Pancreas (tissue), 10 donors: Measurements from ENCODE around the gene UHRF1. TPM values are rescaled to one million over a fixed set of nuclear protein-coding genes. Genes with fewer than 3 reads are reported as not detected.
A peak's percentile ranks its signal among the peaks of the same experiment; 100 is the strongest.

Source experiments
- ATAC-seq, 4 donors: fragments of 200-7000 bp; cut with Tn5 transposase; one replicate each; pipeline versions ENCODE4 v1.8.0 to v1.9.1; 2020; ENCODE audit warnings: mild to moderate bottlenecking in 4 of 4, moderate library complexity in 4 of 4
- DNase-seq, 6 donors: peaks; one replicate each; pipeline ENCODE4 v3.0.0-alpha.2; 2020
- FAIRE-seq: peaks from 2 replicates; lab custom pipeline; 2012; peaks lifted over from hg19 to GRCh38; lab: Jason Lieb, UNC
- H3K27ac ChIP-seq, 4 donors: fragments of 200-600 bp; sonication (generic); 1 replicate in 3 of 4; 2 replicates in 1 of 4; pipeline versions ENCODE4 v1.5.0 to v1.8.0; 2020
- H3K27me3 ChIP-seq, 4 donors: fragments of 200-600 bp; one replicate each; pipeline ENCODE4 v1.8.0; 2021
- H3K36me3 ChIP-seq, 3 donors: fragments of 200-600 bp; sonication (generic) in 1 of 3; one replicate each; pipeline versions ENCODE4 v1.5.0 to v1.8.0; 2020 to 2021
- H3K4me1 ChIP-seq, 3 donors: fragments of 200-600 bp; one replicate each; pipeline ENCODE4 v1.8.0; 2021
- H3K4me3 ChIP-seq, 4 donors: fragments of 200-600 bp; sonication (generic) in 2 of 4; one replicate each; pipeline versions ENCODE4 v1.5.0 to v1.8.0; 2020 to 2021
- H3K9me3 ChIP-seq, 4 donors: fragments of 200-600 bp; one replicate each; pipeline ENCODE4 v1.8.0; 2021
- CTCF ChIP-seq, 4 donors: fragments of 200-600 bp; sonication (generic) in 3 of 4; IDR thresholded peaks; one replicate each; pipeline versions ENCODE4 v1.5.0 to v1.8.0; 2021; ENCODE audit warnings: antibody characterized with exemption in 4 of 4
- WGBS, 2 donors: extraction: QIAGEN DNeasy Blood & Tissue Kit; methylation state at CpG; one replicate each; pipeline ENCODE4 v1.1.7; 2013; 5-methylcytosine and 5-hydroxymethylcytosine counted together
- intact Hi-C, 3 donors: fragments of 100-400 bp; cut with DNase I; formaldehyde crosslinking; loops; one replicate each; pipeline versions ENCODE4 v1.11.1 to v1.14.2; 2022
- microRNA-seq, 2 donors: library from miRNA; unstranded; fragments of <30 nt; microRNA quantifications; one replicate each; pipeline versions ENCODE4 to v1.1.0, GENCODE V29; 2019 to 2020
- polyA plus RNA-seq, 2 donors: library from polyadenylated mRNA; stranded (reverse); fragments of 200-250 nt; gene quantifications; one replicate each; pipeline ENCODE4 v1.2.3, GENCODE V29; 2013
- total RNA-seq, 6 donors: library from RNA; stranded (reverse); fragmentation: NEBNext Ultra II Directional in 4 of 6; extraction: Animal tissue kit (Norgen Biotek cat#: 25700) in 4 of 6; gene quantifications; one replicate each; pipeline versions ENCODE4 v1.2.1 to v1.2.4, GENCODE V29; 2021 to 2023
- donor health status: healthy with polysubstance abuse.
- donor health status: DM: no; HTN: no; CAD: no; lungs with moderate emphysema.
- donor health status: DM: no; HTN: no; CAD: no.
- donor health status: control.
- donor health status: control.
- donor health status: Bipolar disorder and iron deficiency.
- donor health status: DM: yes; HTN: yes; CAD: no.
- donor health status: DM: no; HTN: no; CAD: no.
- donor health status: DM: no; HTN: no; CAD: no.
- donor health status: DM: yes; HTN: yes; CAD: no.

UHRF1 gene
- total and polyA plus RNA-seq, 8 donors = 0.28 to 1.7 (median 0.84) TPM

- no peak for FAIRE-seq
- Histone ChIP-seq H3K27ac (no peak overlapping the region), H3K9me3 (no peaks in the 10 kb centered on the region), H3K4me3 (no peak overlapping the region), H3K27me3 (no peaks in the 10 kb centered on the region), H3K36me3 (no peaks in the 10 kb centered on the region), H3K4me1 (no peaks in the 10 kb centered on the region)
- WGBS, 2 donors = 65 to 74% methylated on average over 4 of the region's 4 CpGs
- TF ChIP-seq CTCF (IDR thresholded peaks at IDR 0.05) = no peak
- no peak for DNase-seq
- ATAC-seq = peak in 1 of 4 donors; percentile 27
- intact Hi-C loops = no loop called here
Measured at GRCh38 chr19:5002143-5002542, 92.8 kb downstream of the UHRF1 start.

GRCh38 chr19:5003781-5004180 is 94.5 kb downstream of the UHRF1 start:
- Histone ChIP-seq H3K9me3 (no peaks in the 10 kb centered on the region), H3K4me1 (no peaks in the 10 kb centered on the region), H3K27me3 (no peaks in the 10 kb centered on the region), H3K27ac (no peak overlapping the region), H3K36me3 (no peaks in the 10 kb centered on the region), H3K4me3 (no peak overlapping the region)
- intact Hi-C loops = no loop called here
- FAIRE-seq (no peak), DNase-seq (no peak), ATAC-seq (no peak)
- 90 to 92% methylated on average over 18 of the region's 18 CpGs for WGBS, 2 donors
- no peak for TF ChIP-seq CTCF (IDR thresholded peaks at IDR 0.05)

GRCh38 chr19:5005096-5005495 is 95.8 kb downstream of the UHRF1 start:
- Histone ChIP-seq H3K9me3 (no peaks in the 10 kb centered on the region), H3K27me3 (no peaks in the 10 kb centered on the region), H3K27ac (no peak overlapping the region), H3K4me1 (no peaks in the 10 kb centered on the region), H3K36me3 (no peaks in the 10 kb centered on the region), H3K4me3 (no peak overlapping the region)
- no peak for DNase-seq
- no peak for TF ChIP-seq CTCF (IDR thresholded peaks at IDR 0.05)
- intact Hi-C loops = no loop called here
- 68 to 69% methylated on average over 5 of the region's 5 CpGs for WGBS, 2 donors
- no peak for FAIRE-seq
- ATAC-seq = no peak

GRCh38 chr19:5006201-5006600 is 96.9 kb downstream of the UHRF1 start:
- WGBS, 2 donors = 54 to 65% methylated on average over 10 of the region's 10 CpGs
- H3K9me3 ChIP-seq = no peaks in the 10 kb centered on the region
- FAIRE-seq (no peak), DNase-seq (no peak), ATAC-seq (peak in 2 of 4 donors; percentile 14 to 18)
- no peak overlapping the region for H3K4me3 ChIP-seq
- H3K4me1 ChIP-seq = no peaks in the 10 kb centered on the region
- intact Hi-C loops = no loop called here
- H3K36me3 ChIP-seq = no peaks in the 10 kb centered on the region
- no peak for TF ChIP-seq CTCF (IDR thresholded peaks at IDR 0.05)
- H3K27me3 ChIP-seq = no peaks in the 10 kb centered on the region
- no peak overlapping the region for H3K27ac ChIP-seq

GRCh38 chr19:5006821-5007220 is 97.5 kb downstream of the UHRF1 start:
- H3K4me1 ChIP-seq = no peaks in the 10 kb centered on the region
- TF ChIP-seq CTCF (IDR thresholded peaks at IDR 0.05) = no peak
- H3K9me3 ChIP-seq = no peaks in the 10 kb centered on the region
- H3K27ac ChIP-seq = no peak overlapping the region
- FAIRE-seq (no peak), ATAC-seq (no peak), DNase-seq (no peak)
- intact Hi-C loops = no loop called here
- no peak overlapping the region for H3K4me3 ChIP-seq
- 93 to 94% methylated on average over 13 of the region's 13 CpGs for WGBS, 2 donors
- no peaks in the 10 kb centered on the region for H3K27me3 ChIP-seq
- H3K36me3 ChIP-seq = no peaks in the 10 kb centered on the region

Small RNAs within 50 kb of the gene (microRNA-seq; reads per million reads assigned to microRNA genes)
- gene MIR4747 = 0 to 0.29 reads per million in 2 donors

Other genes starting within 250 kb of the UHRF1 start
- 100 to 1,000 TPM in 1 of 6 donors, 10 to 100 TPM in 5; 56.7 to 102 (median 66.4) TPM for gene MYDGF, start 239.2 kb upstream of the UHRF1 start, total RNA-seq
- 10 to 100 TPM; 50.3 to 80.6 TPM for gene MYDGF, start 239.2 kb upstream of the UHRF1 start, polyA plus RNA-seq
- 10 to 100 TPM; 19.0 to 36.7 (median 25.0) TPM for gene DPP9, start 185.7 kb upstream of the UHRF1 start, total RNA-seq
- 10 to 100 TPM; 30.4 to 47.4 TPM for gene DPP9, start 185.7 kb upstream of the UHRF1 start, polyA plus RNA-seq
- 1 to 10 TPM; 5.4 to 9.2 (median 6.5) TPM for gene FEM1A, start 117.8 kb upstream of the UHRF1 start, total RNA-seq
- 1 to 10 TPM; 3.3 to 4.6 TPM for gene FEM1A, start 117.8 kb upstream of the UHRF1 start, polyA plus RNA-seq
- 10 to 100 TPM in 1 of 6 donors, 1 to 10 TPM in 5; 4.9 to 14.1 (median 6.4) TPM for gene TICAM1, start 77.8 kb upstream of the UHRF1 start, total RNA-seq
- 10 to 100 TPM; 10.7 to 13.9 TPM for gene TICAM1, start 77.8 kb upstream of the UHRF1 start, polyA plus RNA-seq
- gene PLIN3, start 41.8 kb upstream of the UHRF1 start, total RNA-seq = 10 to 100 TPM in 5 of 6 donors, 1 to 10 TPM in 1; 9.3 to 27.5 (median 13.0) TPM
- 10 to 100 TPM in 1 of 2 donors, 1 to 10 TPM in 1; 9.6 to 34.2 TPM for gene PLIN3, start 41.8 kb upstream of the UHRF1 start, polyA plus RNA-seq
- under 1 TPM in 3 of 6 donors, not detected in 3; 0.12 to 0.15 (median 0.14) TPM for gene ARRDC5, start 6.6 kb upstream of the UHRF1 start, total RNA-seq
- gene ARRDC5, start 6.6 kb upstream of the UHRF1 start, polyA plus RNA-seq = under 1 TPM in 1 of 2 donors, not detected in 1; 0.09 TPM
- 10 to 100 TPM; 13.8 to 22.7 (median 18.5) TPM for gene KDM4B, start 59.6 kb downstream of the UHRF1 start, total RNA-seq
- gene KDM4B, start 59.6 kb downstream of the UHRF1 start, polyA plus RNA-seq = 10 to 100 TPM; 15.0 to 24.0 TPM